Trophoblast cell (in vitro differentiated cells and primary cell): ENCODE results near the gene SLC16A10.

Experiments used
- DNase-seq, 2 donors: peaks; one replicate each; pipeline ENCODE4 v3.0.0-alpha.2; 2016
- H2AFZ ChIP-seq: 2 replicates; pipeline ENCODE4 v1.6.1; 2013; ENCODE audit warnings: low read length, moderate library complexity, mild to moderate bottlenecking; ENCODE audit not compliant: insufficient read depth, poor library complexity
- H2AK5ac ChIP-seq: 2 replicates; pipeline ENCODE4 v1.6.1; 2013; ENCODE audit warnings: mild to moderate bottlenecking, low read length
- H2BK120ac ChIP-seq: 2 replicates; pipeline ENCODE4 v1.6.1; 2013; ENCODE audit warnings: low read length, mild to moderate bottlenecking, moderate library complexity; ENCODE audit not compliant: insufficient read depth, poor library complexity
- H2BK12ac ChIP-seq: 2 replicates; pipeline ENCODE4 v1.6.1; 2013; ENCODE audit warnings: mild to moderate bottlenecking, low read length, moderate library complexity
- H2BK5ac ChIP-seq: 2 replicates; pipeline ENCODE4 v1.6.1; 2013; ENCODE audit warnings: low read length, low read depth, moderate library complexity, mild to moderate bottlenecking; ENCODE audit not compliant: poor library complexity
- H3K14ac ChIP-seq: 2 replicates; pipeline ENCODE4 v1.6.1; 2013; ENCODE audit warnings: mild to moderate bottlenecking, low read length
- H3K18ac ChIP-seq: 2 replicates; pipeline ENCODE4 v1.6.1; 2013; ENCODE audit warnings: mild to moderate bottlenecking, low read length
- H3K23ac ChIP-seq: 2 replicates; pipeline ENCODE4 v1.6.1; 2013; ENCODE audit warnings: low read length
- H3K27ac ChIP-seq: 2 replicates; pipeline ENCODE4 v1.5.1; 2013; ENCODE audit warnings: low read depth, mild to moderate bottlenecking, inconsistent platforms, low read length, moderate library complexity
- H3K27me3 ChIP-seq: 2 replicates; pipeline ENCODE4 v1.6.1; 2013; ENCODE audit warnings: inconsistent platforms, mild to moderate bottlenecking, low read length, moderate library complexity; ENCODE audit not compliant: insufficient read depth
- H3K36me3 ChIP-seq, 2 experiments: 1 replicate in 1 of 2; 2 replicates in 1 of 2; pipeline ENCODE4 v1.6.1; 2013; ENCODE audit warnings: low read length in 2 of 2, mild to moderate bottlenecking in 2 of 2, moderate library complexity in 1 of 2; ENCODE audit not compliant: insufficient read depth in 2 of 2, control insufficient read depth in 1 of 2
- H3K4ac ChIP-seq: 2 replicates; pipeline ENCODE4 v1.6.1; 2013; ENCODE audit warnings: low read depth, mild to moderate bottlenecking, low read length, moderate library complexity
- H3K4me1 ChIP-seq, 2 experiments: 1 replicate in 1 of 2; 2 replicates in 1 of 2; pipeline ENCODE4 v1.6.1; 2013; ENCODE audit warnings: low read length in 2 of 2, mild to moderate bottlenecking in 2 of 2, moderate library complexity in 1 of 2; ENCODE audit not compliant: insufficient read depth in 2 of 2, control insufficient read depth in 1 of 2
- H3K4me2 ChIP-seq: 2 replicates; pipeline ENCODE4 v1.6.1; 2013; ENCODE audit warnings: inconsistent platforms, mild to moderate bottlenecking, low read length, moderate library complexity
- H3K4me3 ChIP-seq: 2 replicates; pipeline ENCODE4 v1.5.1; 2013; ENCODE audit warnings: mild to moderate bottlenecking, low read depth, low read length, inconsistent platforms
- H3K79me1 ChIP-seq: one replicate; pipeline ENCODE4 v1.6.1; 2013; ENCODE audit warnings: low read length
- H3K79me2 ChIP-seq: 2 replicates; pipeline ENCODE4 v1.6.1; 2013; ENCODE audit warnings: low read length, mild to moderate bottlenecking; ENCODE audit not compliant: control insufficient read depth, insufficient read depth, poor library complexity
- H3K9ac ChIP-seq: 2 replicates; pipeline ENCODE4 v1.6.1; 2013; ENCODE audit warnings: mild to moderate bottlenecking, low read length
- H3K9me3 ChIP-seq: 2 replicates; pipeline ENCODE4 v1.6.1; 2013; ENCODE audit warnings: low read depth, mild to moderate bottlenecking, control low read depth, inconsistent platforms, low read length; ENCODE audit not compliant: insufficient read depth
- H4K12ac ChIP-seq: 2 replicates; pipeline ENCODE4 v1.6.1; 2013; ENCODE audit warnings: low read depth, mild to moderate bottlenecking, low read length, moderate library complexity
- H4K8ac ChIP-seq: 2 replicates; pipeline ENCODE4 v1.6.1; 2013; ENCODE audit warnings: low read depth, mild to moderate bottlenecking, low read length, moderate library complexity
- H4K91ac ChIP-seq: one replicate; pipeline ENCODE4 v1.6.1; 2013; ENCODE audit warnings: low read depth, mild to moderate bottlenecking, low read length, moderate library complexity
- WGBS: extraction: QIAGEN DNeasy Blood & Tissue Kit; methylation state at CpG from one replicate; pipeline ENCODE4 v1.1.7; 2013; ENCODE audit warnings: missing lambda C conversion rate; ENCODE audit not compliant: insufficient read length, insufficient coverage; ENCODE audit errors: extremely low coverage; 5-methylcytosine and 5-hydroxymethylcytosine counted together

Gene SLC16A10

DNA sequence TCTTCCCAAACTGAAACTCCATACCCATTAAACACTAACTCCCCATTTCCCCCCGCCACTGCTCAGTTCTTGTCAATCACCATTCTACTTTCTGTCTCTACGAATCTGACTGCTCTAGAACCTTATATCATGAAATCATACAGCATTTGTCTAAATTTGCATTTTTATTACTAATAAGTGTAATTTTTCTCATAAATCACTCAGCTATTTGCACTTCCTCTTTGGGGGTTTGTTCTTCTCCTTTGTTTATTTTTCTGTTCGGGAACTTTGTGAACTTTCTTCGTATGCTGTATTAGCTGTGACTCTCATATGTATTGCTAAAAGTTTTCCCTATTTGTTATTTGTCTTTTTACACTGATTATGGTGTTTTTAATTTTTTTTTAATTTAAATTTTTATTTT, 152.2 kb downstream of the SLC16A10 start:
- H3K9me3 ChIP-seq = no peaks in the 10 kb centered on the region
- WGBS = no CpG with 5 or more reads among the region's 4 CpGs
- no peak overlapping the region for H3K23ac ChIP-seq
- no peak overlapping the region for H2BK120ac ChIP-seq
- no peak for DNase-seq
- H3K4me2 ChIP-seq = no peak overlapping the region
- H3K4me1 ChIP-seq = no peaks in the 10 kb centered on the region
- H3K4me3 ChIP-seq = no peak overlapping the region
- no peak overlapping the region for H4K91ac ChIP-seq
- no peaks in the 10 kb centered on the region for H3K79me2 ChIP-seq
- no peaks in the 10 kb centered on the region for H3K36me3 ChIP-seq
- no peak overlapping the region for H3K18ac ChIP-seq
- no peak overlapping the region for H2BK12ac ChIP-seq
- no peak overlapping the region for H4K8ac ChIP-seq
- no peak overlapping the region for H3K27ac ChIP-seq
- H3K9ac ChIP-seq = no peak overlapping the region
- no peak overlapping the region for H2AFZ ChIP-seq
- H3K79me1 ChIP-seq = no peaks in the 10 kb centered on the region
- H2AK5ac ChIP-seq = no peak overlapping the region
- no peaks in the 10 kb centered on the region for H3K27me3 ChIP-seq
- no peak overlapping the region for H2BK5ac ChIP-seq
- H4K12ac ChIP-seq = no peak overlapping the region
- H3K4ac ChIP-seq = no peak overlapping the region
- H3K14ac ChIP-seq = no peak overlapping the region

DNA sequence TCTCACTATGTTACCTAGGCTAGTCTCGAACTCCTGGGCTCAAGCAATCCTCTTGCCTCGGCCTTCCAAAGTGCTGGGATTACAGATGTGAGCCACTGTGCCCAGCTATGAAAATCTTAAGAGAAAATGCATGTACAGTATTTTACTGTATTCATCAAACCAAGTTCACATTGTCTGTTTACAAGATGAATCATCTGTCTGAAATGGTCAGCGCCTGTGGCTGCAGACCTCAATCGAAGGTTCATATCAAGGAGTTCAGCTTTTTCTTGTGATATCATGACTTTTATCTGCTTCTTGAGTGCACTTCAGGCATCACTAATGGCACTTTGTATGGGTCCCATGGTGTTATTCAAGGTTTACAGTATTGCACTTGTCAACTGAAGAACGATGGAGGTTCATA, 155.1 kb downstream of the SLC16A10 start:
- Histone ChIP-seq H3K36me3 (no peaks in the 10 kb centered on the region), H3K27me3 (no peaks in the 10 kb centered on the region), H3K79me2 (no peaks in the 10 kb centered on the region), H3K18ac (no peak overlapping the region), H4K91ac (no peak overlapping the region), H2AK5ac (no peak overlapping the region), H3K14ac (no peak overlapping the region), H3K4me1 (no peaks in the 10 kb centered on the region), H4K8ac (no peak overlapping the region), H2BK12ac (no peak overlapping the region), H2AFZ (no peak overlapping the region), H3K9ac (no peak overlapping the region), H3K79me1 (no peaks in the 10 kb centered on the region), H3K23ac (no peak overlapping the region), H3K27ac (no peak overlapping the region), H2BK120ac (no peak overlapping the region), H2BK5ac (no peak overlapping the region), H3K4me3 (no peak overlapping the region), H3K4ac (no peak overlapping the region), H4K12ac (no peak overlapping the region), H3K4me2 (no peak overlapping the region), H3K9me3 (no peaks in the 10 kb centered on the region)
- no CpG with 5 or more reads among the region's 5 CpGs for WGBS
- no peak for DNase-seq

- no peaks in the 10 kb centered on the region for H3K27me3 ChIP-seq
- H2BK120ac ChIP-seq = no peak overlapping the region
- no peak for DNase-seq
- no peak overlapping the region for H2AFZ ChIP-seq
- H2BK12ac ChIP-seq = no peak overlapping the region
- no peaks in the 10 kb centered on the region for H3K36me3 ChIP-seq
- H3K4me3 ChIP-seq = no peak overlapping the region
- no CpG with 5 or more reads among the region's 4 CpGs for WGBS
- H3K79me1 ChIP-seq = no peaks in the 10 kb centered on the region
- no peak overlapping the region for H4K12ac ChIP-seq
- no peaks in the 10 kb centered on the region for H3K9me3 ChIP-seq
- H2BK5ac ChIP-seq = no peak overlapping the region
- H3K14ac ChIP-seq = no peak overlapping the region
- H3K27ac ChIP-seq = no peak overlapping the region
- no peaks in the 10 kb centered on the region for H3K4me1 ChIP-seq
- H3K4ac ChIP-seq = no peak overlapping the region
- H3K18ac ChIP-seq = no peak overlapping the region
- H3K4me2 ChIP-seq = no peak overlapping the region
- H3K23ac ChIP-seq = no peak overlapping the region
- no peak overlapping the region for H4K91ac ChIP-seq
- no peak overlapping the region for H2AK5ac ChIP-seq
- H4K8ac ChIP-seq = no peak overlapping the region
- H3K79me2 ChIP-seq = no peaks in the 10 kb centered on the region
- H3K9ac ChIP-seq = no peak overlapping the region
Measured at GRCh38 chr6:111243095-111243494, 155.8 kb downstream of the SLC16A10 start.

DNA sequence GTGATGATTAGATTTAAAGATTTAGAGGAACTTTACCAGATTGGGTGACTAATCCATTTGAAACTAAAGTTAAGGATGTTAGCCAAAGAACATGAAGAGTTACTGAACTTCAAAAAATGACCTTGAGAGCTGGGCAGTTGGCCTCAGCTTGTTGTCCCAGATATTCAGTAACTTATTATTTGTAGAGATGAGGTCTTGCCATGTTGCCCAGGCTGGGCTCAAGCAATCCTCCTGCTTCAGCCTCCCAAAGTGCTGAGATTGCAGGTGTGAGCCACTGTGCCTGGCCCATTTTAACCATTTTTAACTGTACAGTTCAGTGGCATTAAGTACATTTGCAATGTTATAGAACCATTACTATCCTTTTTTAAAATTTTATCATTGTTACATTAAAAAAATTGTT, 161.5 kb downstream of the SLC16A10 start:
- Histone ChIP-seq H3K14ac (no peak overlapping the region), H3K4ac (no peak overlapping the region), H3K9ac (no peak overlapping the region), H4K12ac (no peak overlapping the region), H4K91ac (no peak overlapping the region), H2AFZ (no peak overlapping the region), H3K79me1 (no peaks in the 10 kb centered on the region), H3K4me2 (no peak overlapping the region), H4K8ac (no peak overlapping the region), H3K23ac (no peak overlapping the region), H3K9me3 (no peaks in the 10 kb centered on the region), H2BK120ac (no peak overlapping the region), H3K27me3 (no peaks in the 10 kb centered on the region), H3K36me3 (no peaks in the 10 kb centered on the region), H3K18ac (no peak overlapping the region), H2AK5ac (no peak overlapping the region), H2BK12ac (no peak overlapping the region), H3K4me1 (no peaks in the 10 kb centered on the region), H3K27ac (no peak overlapping the region), H2BK5ac (no peak overlapping the region), H3K4me3 (no peak overlapping the region), H3K79me2 (no peaks in the 10 kb centered on the region)
- no peak for DNase-seq
